GM18873 (cell line): Measurements from ENCODE around the gene SMARCD3.

Source experiments
- ATAC-seq: cut with Tn5 transposase; IDR thresholded peaks from one replicate; pipeline ENCODE4 v1.9.1; 2021; ENCODE audit warnings: mild to moderate bottlenecking, moderate library complexity, moderate number of reproducible peaks; ENCODE audit not compliant: unreplicated experiment, low FRiP score

SMARCD3 gene

DNA sequence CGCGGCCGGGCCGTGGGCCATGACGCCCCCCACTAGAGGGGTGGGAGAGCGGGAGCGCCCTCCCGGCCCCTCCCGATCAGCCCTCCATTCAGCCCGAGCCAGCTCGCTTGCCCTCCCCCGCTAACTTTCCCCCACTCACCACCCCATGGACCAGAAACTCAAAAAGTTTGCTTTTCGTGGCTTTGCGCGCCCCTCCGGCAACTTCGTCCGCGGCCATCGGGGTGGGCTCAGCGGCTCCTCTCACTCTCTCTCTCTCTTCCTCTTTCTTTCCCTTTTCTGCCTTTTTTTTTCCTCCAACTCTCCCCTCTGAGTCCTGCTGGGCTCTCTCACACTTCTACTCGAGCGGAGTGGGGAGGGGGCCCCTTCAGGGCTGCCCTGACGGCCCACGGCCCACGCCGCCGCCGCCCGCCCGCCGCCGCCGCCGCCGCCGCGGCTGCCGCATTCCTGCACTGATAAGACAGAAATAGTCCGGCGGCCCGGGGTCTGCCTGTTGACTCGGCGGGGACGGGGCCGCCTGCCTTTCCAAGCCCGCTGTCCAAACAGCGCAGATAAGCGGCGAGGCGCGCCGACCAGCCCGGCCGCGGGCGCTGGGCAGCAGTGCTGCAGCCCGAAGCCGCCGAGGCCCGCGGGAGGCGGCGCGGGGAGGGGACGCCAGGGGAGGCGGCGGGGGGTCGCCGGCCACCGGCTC, at the start of gene SMARCD3:
TSS of gene SMARCD3 (minus strand) at position 349 of the 688 bp plus-strand sequence. CDS start at position 217, 132 bp downstream.
- ATAC-seq = no peak

DNA sequence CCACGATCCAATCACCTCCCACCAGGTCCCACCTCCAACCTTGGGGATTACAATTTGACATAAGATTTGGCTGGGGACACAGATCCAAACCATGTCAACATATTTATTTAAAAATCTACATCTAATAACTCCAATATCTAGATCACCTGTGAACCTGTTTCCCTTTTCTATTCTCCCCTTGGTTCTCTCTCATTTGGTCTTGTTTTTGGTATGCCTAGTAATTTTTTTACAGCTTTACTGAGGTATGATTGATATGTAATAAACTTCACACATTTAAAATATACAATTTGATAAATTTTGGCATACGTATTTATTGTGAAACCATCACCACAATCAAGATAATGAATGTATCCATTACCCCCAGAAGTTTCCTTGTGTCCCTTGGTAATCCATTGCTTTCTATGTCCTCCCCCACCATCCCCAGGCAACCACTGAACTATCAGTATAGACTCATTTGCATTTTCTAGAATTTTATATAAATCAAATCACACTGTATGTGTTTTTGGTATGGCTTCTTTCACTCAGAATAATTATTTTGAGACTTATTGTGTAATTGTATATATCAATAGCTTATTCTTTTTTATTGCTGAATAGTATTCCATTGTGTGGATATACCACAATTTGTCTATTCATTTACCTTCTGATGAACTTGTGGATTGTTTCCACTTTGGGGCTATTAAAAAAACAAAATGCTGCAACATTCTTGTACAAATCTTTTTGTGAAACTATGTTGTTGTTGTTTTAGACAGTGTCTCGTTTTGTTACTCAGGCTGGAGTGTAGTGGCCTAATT, 47.9 kb upstream of the SMARCD3 start:
- ATAC-seq = no peak

DNA sequence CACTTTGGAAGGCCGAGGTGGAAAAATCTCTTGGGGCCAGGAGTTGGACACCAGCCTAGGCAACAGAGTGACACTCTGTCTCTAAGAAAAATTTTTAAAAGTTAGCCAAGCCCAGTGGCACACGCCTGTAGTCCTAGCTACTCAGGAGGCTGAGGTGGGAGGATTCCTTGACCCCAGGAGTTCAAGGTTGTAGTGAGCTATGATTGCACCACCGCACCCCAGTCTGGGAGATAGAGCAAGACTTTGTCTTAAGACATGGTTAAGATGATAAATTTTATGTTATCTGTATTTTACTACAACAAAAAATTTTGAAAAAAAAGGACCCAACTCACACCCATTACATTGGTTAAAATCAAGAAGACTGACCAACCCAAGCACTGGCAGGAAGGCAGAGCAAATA, 44.4 kb upstream of the SMARCD3 start:
- ATAC-seq = no peak

DNA sequence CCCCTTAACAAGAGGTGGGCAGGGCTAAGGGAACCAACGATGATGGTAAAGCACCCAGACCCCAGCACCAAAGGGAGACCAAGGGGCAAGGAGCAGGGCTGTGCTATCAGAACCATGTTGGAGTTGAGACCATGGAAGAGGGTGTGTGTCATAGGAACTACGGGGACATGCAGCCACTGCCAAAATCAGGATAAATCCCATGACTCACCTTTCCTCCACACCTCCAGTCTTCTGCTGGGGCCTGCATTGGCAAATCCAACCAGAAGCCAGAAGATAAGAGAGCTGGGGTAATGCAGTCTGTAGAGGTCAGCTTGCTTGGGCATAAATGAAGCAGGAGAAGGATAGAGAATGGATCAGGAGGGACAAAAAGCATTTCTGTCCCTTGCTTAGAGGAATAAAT, 42.7 kb upstream of the SMARCD3 start:
- ATAC-seq = no peak

DNA sequence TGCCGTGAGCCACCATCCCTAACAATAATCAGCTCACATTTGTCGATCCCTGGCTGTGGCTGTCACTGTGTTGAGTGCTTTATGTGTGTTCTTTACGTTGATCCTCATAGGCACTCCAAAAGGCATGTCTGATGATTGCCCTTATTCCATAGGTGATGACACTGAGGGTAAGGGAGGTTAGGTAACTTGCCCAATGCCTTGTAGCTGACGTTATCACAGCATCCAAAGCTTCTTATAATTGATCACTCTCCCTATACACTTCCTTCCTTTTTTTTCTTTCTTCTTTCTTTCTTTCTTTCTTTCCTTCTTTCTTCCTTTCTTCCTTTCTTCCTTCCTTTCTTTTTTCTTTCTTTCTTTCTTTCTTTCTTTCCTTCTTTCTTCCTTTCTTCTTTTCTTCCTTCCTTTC, 41.9 kb upstream of the SMARCD3 start:
- no peak for ATAC-seq

DNA sequence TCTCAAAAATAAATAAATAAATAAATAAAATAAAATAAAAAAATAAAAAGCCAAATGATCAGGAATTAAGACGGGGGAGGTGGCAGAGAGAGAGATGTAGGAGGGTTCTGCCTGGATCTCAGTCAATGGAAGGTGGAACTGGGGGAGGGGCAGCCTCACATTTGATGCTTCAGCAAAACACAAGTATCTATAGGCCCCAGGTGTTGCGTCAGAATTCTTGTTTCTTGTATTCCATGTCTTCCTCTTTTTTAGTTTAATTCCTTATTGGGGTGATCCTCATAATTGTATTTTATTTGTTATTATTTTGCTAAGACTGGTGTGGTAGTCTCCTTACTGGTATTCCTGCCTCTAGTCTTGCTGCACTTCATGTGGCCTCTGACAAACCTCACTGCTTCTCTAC, 41.4 kb upstream of the SMARCD3 start:
- ATAC-seq = no peak

DNA sequence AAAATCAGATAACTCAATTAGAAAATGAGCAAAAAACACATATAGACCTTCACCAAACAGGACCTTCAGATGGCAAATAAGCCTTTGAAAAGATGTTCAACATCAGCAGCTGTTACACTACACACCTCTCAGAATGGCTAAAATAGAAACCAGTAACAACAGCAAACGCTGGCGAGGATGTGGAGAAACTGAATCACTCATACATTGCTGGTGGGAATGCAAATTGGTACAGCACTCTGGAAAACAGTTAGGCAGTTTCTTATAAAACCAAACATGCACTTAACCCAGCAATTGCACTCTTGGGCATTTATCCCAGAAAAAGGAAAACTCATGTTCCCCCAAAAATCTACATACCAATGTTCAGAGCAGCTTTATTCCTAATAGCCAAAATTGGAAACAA, 37.7 kb upstream of the SMARCD3 start:
- ATAC-seq = no peak

DNA sequence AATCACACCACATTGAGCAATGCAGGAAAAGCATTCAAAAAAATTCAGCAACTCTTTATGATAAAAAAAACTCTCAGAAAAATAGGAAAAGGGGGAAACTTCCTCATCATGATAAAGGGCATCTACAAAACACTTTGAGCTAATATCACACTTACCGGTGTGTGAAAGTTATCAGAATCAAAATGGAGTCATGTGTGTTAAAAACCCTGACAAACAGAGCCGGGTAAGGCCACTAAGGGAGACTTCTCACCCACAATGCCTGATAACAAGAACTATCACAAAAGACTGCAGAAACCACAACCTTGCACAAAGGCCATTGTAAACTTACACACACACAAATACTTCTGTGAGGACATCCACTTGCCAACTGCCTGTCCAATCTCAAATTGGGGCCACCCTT, 34.8 kb upstream of the SMARCD3 start:
- no peak for ATAC-seq

DNA sequence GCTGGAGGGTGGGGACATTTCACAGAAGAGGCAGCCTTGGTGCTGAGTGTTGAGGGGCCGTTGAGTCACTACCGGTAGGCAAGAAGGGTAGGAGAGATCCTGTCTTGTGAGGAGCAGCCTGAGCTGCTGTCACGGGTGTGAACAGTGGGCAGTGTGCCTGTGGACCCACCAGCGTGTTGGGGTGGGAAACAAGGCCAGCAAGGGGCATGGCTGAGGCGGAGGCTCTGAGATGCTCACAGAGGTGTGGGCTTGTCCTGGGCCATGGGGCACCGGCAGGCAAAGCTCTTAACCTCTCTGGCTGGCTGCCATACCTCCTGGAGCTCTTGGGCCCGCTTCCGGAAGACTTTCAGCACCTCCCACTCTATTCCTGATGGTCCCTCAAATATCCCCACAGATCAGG, 33.6 kb upstream of the SMARCD3 start:
- ATAC-seq = no peak

DNA sequence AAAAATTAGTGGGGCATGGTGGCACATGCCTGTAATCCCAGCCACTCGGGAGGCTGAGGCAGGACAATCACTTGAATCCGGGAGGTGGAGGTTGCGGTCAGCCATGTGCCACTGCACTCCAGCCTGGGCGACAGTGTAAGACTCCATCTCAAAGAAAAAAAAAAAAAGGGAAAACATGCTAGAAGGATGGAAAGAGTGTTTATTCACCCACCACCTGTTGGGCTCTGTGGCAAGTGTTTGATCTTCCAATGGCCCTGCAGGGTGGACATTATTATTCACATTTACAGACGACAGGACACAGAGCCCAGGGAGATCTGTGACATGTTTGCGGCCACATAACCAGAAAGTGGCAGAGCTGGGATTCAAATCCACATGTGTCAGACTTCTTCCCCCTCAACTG, 33.2 kb upstream of the SMARCD3 start:
- ATAC-seq = no peak

DNA sequence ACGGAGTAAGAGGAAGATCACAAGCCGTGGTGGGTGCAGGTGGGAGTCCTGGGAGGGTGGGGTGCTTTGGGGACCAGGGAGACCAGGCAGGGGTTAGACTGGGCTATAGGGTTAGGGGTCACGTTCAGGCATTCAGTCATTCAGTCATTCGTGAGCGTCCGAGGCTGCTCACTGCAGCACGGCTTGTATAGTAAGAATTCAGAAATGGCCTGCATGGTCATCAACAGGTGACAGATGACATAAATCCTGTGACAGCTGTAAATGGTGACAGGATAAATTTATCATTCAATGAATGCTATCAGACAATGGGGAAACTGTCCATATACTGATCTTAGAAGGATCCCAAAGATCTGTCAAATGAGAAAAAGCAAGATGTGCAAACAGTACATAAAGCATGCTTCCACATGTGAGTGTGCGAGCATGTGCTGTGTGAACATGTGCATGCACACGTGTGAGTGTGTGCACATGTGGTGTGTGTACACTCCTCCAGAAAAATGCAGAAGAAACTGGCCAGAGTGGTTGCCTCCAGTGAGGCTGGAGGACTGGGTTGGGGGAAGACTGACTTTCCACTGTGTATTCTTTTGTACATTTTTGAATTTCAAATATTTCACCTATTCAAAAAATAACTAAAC, 32.0 kb upstream of the SMARCD3 start:
- no peak for ATAC-seq

DNA sequence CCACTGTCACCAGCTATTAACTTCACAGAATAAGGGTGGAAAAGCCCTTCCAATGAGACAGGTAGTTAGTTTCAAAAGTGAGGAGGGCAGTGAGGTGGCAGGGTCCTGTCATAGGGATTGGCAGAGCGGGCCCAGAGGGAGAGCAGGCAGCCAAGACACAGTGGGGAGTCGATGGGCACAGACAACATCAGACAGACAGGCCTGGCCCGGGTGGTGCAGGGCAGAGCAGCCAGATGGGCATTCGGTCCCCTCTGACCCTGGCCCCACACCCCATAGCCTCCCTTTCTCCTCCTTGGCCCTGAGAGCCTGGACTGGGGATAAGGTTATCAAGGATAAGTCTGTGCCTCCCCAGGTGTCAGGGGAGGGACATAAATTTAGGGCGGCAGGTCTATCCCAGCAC, 31.4 kb upstream of the SMARCD3 start:
- ATAC-seq = no peak

DNA sequence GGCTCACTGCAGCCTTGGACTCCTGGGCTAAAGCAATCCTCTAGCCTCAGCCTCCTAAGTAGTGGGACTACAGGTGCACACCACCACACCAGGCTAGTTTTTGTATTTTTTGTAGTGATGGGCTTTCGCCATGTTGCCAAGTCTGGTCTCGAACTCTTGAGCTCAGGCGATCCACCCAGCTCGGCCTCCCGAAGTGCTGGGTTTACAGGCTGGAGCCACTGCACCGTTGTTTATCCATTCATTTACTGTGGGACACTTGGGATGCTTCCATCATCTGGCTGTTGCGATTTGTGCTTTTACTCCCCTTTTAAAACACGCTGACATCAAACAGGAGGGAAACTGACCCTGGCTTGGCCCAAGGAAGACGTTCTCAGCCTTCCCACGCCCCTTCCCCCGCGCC, 30.5 kb upstream of the SMARCD3 start:
- ATAC-seq = no peak

DNA sequence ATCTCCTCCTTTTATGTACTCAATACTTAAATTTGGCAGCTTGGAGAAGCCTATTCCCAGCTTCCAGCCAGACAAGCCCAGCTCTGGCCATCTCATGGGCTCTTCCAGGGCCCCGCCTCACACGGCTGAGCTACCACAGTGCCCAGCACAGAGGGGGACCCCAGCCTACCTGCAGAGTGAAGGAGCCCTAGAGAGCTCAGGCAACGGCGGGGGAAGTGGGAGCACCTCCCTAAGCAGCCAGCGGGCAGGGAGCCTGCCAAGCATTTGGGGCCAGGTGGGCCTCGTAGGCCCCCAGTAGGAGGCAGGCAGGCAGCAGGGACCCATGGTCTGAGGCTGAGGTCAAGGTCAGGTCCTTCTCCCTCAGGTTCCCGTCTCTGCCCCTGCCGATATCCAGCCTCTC, 29.1 kb upstream of the SMARCD3 start:
- no peak for ATAC-seq

DNA sequence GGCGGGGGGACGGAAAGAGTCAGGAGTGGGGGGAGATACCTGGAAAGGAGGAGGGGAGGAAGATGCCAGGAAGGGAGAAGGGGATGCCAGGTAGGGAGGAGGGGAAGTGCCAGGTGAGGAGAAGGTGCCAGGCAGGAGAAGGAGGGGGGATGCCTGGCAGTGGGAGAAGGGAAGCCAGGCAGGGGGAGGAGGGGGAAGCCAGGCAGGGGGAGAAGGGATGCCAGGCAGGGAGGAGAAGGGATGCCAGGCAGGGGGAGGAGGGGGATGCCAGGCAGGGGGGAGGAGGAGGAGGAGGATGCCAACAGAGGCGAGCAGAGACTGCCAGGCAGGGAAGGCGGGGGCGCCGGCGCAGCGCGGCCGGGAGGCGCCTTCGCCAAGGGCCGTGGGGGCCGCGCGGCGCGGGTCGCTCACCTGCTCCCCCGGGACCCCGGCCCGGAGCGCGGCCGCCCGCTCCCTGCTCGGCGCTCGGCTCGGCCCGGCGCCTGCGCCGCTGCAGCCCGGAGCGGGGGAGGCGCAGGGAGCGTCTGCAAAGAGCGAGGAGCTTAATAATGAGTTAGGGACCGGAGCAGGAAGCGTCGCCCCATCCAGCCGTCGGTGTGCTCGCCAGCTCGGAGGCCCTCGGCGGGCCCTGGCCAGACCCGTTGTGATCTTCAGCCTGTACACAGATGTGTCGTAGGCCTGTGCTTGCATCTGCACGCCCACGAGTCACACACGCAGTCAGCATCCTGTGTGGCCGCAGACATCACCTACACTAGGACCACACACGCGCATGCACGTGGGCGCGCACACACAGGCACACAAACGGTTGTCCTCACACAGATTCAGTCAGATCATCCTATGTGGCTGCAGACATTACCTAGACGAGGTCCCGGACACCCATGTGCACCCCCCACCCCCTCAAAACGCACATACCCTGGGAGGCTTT, 28.4 kb upstream of the SMARCD3 start:
- no peak for ATAC-seq

DNA sequence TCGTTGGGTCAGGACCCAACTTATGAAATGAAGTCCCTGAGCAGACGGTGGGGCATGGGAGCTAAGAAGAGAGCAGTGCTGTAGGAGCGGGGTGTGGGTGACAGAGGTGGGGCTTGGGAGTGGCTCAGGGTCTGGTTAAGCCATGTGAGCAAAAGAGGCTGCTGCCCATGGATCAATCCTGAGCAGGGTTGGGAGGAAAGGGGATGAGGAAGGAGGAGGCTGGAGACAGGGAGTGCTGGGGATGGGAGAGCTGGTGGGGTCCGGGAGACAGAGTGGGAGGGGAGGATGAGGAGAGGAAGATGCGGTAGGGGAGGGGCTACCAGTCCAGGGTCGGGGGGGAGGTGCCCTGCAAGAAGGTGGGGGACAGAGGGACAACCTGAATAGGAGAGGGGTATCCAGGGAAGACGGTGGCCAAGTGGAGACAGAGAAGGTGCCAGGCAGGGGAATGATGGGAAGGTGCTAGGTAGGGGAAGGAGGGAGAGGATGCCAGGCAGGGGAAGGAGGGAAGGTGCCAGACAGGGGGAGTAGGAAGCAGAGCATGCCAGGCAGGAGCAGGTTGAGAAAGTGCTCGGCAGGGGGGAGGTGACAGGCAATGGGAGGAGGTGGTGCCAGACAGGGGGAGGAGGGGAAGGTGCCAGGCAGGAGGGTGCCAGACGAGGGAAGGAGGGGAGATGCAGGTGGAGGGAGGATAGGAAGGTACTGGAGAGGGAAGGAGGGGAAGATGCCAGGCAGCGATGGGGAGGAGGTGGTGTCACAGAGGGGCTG, 27.5 kb upstream of the SMARCD3 start:
- ATAC-seq = no peak

DNA sequence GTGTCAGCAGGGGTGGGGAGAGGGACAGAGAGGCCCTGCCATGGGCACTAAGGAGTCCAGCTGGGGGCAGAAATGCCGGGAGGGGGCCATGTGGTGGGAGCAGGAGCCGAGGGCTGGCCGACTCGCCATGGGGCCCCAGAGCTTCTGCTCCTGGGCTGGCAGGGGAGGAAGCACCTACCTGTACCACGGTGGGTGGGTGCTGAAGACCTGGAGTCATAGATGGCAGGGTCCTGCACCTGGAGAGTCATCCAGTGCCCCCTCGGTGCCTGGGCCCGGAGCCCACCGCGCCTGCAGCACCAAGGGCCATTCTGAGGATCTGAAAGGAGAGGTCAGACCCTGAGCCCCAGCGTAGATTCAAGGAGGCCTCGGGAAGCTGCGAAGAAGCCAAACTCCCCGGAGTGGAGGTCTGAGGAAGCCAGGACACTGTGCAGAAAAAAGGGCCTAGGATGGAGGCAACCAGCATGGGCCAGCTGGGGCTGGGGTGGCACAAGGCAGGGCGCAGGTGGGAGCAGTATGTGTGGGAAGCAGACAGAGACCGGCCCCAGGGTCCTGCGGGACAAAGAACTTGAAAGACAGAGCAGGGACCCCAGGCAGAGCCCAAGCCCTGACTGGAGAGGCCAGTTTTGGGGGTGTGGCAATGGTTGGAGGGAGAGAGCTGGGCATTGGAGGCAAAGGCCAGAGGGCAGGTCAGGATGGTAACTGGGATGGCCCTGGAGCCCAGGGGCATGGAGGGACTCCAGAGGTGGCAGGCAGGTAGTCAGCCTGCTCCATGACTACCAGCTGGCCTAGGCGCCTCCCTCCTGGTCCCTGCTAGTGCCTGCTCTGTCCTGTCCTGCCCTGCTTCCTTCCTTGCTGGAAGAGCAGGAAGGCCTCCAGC, 26.7 kb upstream of the SMARCD3 start:
- ATAC-seq = no peak

DNA sequence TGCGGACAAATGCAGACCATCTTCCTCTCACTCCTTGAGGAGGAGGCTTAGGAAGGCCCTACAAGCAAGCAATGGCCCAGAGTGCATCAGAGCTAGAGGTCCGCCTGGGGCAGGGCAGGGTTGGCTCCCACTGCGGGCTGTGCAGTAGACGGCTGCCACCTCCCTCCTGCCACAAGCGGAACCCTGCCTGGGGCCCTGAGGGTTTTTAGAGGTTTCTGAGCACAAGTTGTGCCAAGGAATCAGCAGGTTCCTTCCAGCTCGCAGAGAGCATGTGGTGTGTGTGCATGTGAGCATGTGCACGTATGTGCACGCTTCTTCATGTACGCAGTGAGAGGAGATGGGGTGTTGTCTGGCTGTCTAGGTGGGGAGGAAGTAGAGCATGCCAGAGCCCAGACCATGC, 25.9 kb upstream of the SMARCD3 start:
- ATAC-seq = no peak
